Mesodermal cell (in vitro differentiated cells): ENCODE data around the gene AKAP8L.
"Not testable (repeated sequence)": the region's sequence is repeated elsewhere in the genome, so short reads cannot be mapped to it uniquely, and the experiment has no call there.

Source experiments
- H3K27ac ChIP-seq: 2 replicates; pipeline ENCODE4 v1.7.0; 2013; ENCODE audit warnings: mild to moderate bottlenecking, low read depth, low read length, moderate library complexity; ENCODE audit not compliant: severe bottlenecking
- H3K36me3 ChIP-seq: 2 replicates; pipeline ENCODE4 v1.7.1; 2013; ENCODE audit warnings: mild to moderate bottlenecking, low read length, moderate library complexity; ENCODE audit not compliant: control insufficient read depth, insufficient read depth
- H3K4me1 ChIP-seq: one replicate; pipeline ENCODE4 v1.7.1; 2013; ENCODE audit warnings: mild to moderate bottlenecking, low read length; ENCODE audit not compliant: insufficient read depth, control insufficient read depth, poor library complexity, severe bottlenecking
- H3K4me3 ChIP-seq: 2 replicates; pipeline ENCODE4 v1.7.0; 2013; ENCODE audit warnings: low read length, control low read depth, mild to moderate bottlenecking; ENCODE audit not compliant: insufficient read depth, poor library complexity, severe bottlenecking; ENCODE audit errors: extremely low read depth
- H3K9me3 ChIP-seq: 2 replicates; pipeline ENCODE4 v1.7.1; 2013; ENCODE audit warnings: mild to moderate bottlenecking, low read length, moderate library complexity; ENCODE audit not compliant: control insufficient read depth
- WGBS, 2 experiments: methylation state at CpG; one replicate each; pipeline ENCODE4 v1.1.5; 2013; ENCODE audit warnings: missing lambda C conversion rate in 2 of 2; ENCODE audit not compliant: insufficient coverage in 2 of 2; 5-methylcytosine and 5-hydroxymethylcytosine counted together

The AKAP8L gene

DNA sequence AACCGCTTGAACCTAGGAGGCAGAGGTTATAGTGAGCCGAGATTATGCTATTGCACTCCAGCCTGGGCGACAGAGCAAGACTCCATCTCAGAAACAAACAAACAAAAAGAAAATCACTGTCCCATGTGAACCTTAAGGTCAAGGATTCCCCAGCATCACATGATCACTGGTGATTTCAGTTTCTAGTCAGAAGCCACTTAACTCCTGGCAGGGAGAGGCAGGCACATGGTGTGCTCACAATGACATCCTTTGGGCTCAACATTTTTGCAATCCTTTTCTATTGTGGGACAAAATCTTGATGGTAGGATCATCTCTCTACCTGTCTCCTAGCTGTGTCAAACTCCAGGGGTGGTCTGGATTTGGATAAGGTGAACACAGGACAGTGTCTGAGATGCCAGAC lies 51.3 kb downstream of the AKAP8L start:
- H3K27ac ChIP-seq, result no peak overlapping the region
- H3K9me3 ChIP-seq, result no peaks in the 10 kb centered on the region
- no peaks in the 10 kb centered on the region for H3K4me1 ChIP-seq
- H3K36me3 ChIP-seq, result peaks cover 82% of the 10 kb centered on the region
- H3K4me3 ChIP-seq, result no peak overlapping the region
- WGBS, 2 experiments, result 93% methylated on average over 3 of the region's 3 CpGs

GRCh38 chr19:15365264-15365663 lies 53.5 kb downstream of the AKAP8L start:
- H3K4me1 ChIP-seq, result no peaks in the 10 kb centered on the region
- H3K27ac ChIP-seq, result no peak overlapping the region
- no peaks in the 10 kb centered on the region for H3K9me3 ChIP-seq
- peaks cover 78% of the 10 kb centered on the region for H3K36me3 ChIP-seq
- 93% methylated on average over 5 to 6 of the region's 6 CpGs for WGBS, 2 experiments
- no peak overlapping the region for H3K4me3 ChIP-seq

DNA sequence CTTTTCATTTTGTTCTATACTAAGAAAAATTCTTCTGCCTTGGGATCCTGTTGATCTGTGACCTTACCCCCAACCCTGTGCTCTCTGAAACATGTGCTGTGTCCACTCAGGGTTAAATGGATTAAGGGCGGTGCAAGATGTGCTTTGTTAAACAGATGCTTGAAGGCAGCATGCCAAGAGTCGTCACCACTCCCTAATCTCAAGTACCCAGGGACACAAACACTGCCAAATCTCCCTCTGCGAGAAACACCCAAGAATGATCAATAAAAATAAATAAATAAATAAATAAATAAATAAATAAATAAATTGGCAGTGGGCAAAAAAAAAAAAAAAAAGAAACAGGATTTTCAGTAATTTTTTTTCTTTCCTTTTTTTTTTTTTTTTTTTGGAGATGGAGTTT lies 55.0 kb downstream of the AKAP8L start:
- H3K9me3 ChIP-seq, H3K4me3 ChIP-seq, H3K27ac ChIP-seq, H3K4me1 ChIP-seq: not testable (repeated sequence)
- no CpG with 5 or more reads among the region's 3 CpGs for WGBS, 2 experiments
- peaks cover 76% of the 10 kb centered on the region for H3K36me3 ChIP-seq

GRCh38 chr19:15363048-15363447 lies 55.7 kb downstream of the AKAP8L start:
- H3K4me3 ChIP-seq, H3K9me3 ChIP-seq, H3K27ac ChIP-seq, H3K4me1 ChIP-seq: not testable (repeated sequence)
- WGBS, 2 experiments, result 98% methylated on average over 7 of the region's 30 CpGs; no CpG with 5 or more reads in 1 of the 2 experiments
- peaks cover 76% of the 10 kb centered on the region for H3K36me3 ChIP-seq

- not testable (repeated sequence) for H3K4me3 ChIP-seq, H3K27ac ChIP-seq, H3K4me1 ChIP-seq, H3K9me3 ChIP-seq
- H3K36me3 ChIP-seq, result peaks cover 75% of the 10 kb centered on the region
- WGBS, 2 experiments, result 80 to 100% methylated on average over 1 of the region's 4 CpGs
These were observed 58.8 kb downstream of the AKAP8L start for GRCh38 chr19:15360015-15360414.

DNA sequence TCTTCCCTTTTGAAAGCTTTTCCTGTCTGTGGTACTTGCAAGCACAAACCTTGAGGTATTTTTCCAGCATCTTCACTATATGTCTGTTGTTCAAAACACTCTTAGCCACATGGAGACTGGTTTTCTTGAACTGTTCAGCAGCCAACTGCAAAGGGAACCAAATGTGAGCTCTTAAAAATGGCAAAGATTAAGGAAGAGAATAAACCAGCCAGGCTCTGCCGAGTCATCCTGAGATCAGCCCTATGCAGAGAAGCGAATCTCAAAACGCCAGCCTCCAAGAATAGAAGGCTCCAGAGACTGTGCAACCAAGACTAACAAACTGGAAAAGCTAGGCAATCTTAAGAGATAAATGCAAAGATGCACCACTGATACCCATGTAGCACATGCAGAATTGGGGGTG lies 59.9 kb downstream of the AKAP8L start:
- Histone ChIP-seq H3K36me3 (peaks cover 79% of the 10 kb centered on the region), H3K27ac (peak overlapping the region; percentile 47), H3K4me3 (no peak overlapping the region), H3K9me3 (no peaks in the 10 kb centered on the region), H3K4me1 (no peaks in the 10 kb centered on the region)
- WGBS, 2 experiments, result 97 to 100% methylated on average over 3 of the region's 3 CpGs

GRCh38 chr19:15357906-15358305 lies 60.9 kb downstream of the AKAP8L start:
- Histone ChIP-seq H3K9me3 (no peaks in the 10 kb centered on the region), H3K36me3 (peaks cover 88% of the 10 kb centered on the region), H3K27ac (no peak overlapping the region), H3K4me1 (no peaks in the 10 kb centered on the region), H3K4me3 (no peak overlapping the region)
- 96 to 97% methylated on average over 3 to 4 of the region's 4 CpGs for WGBS, 2 experiments

- no peak overlapping the region for H3K27ac ChIP-seq
These were observed 64.1 kb downstream of the AKAP8L start for GRCh38 chr19:15354566-15355296.

GRCh38 chr19:15353908-15354307 lies 64.9 kb downstream of the AKAP8L start:
- Histone ChIP-seq H3K4me1 (no peaks in the 10 kb centered on the region), H3K27ac (no peak overlapping the region), H3K36me3 (peaks cover 64% of the 10 kb centered on the region), H3K4me3 (no peak overlapping the region), H3K9me3 (no peaks in the 10 kb centered on the region)
- 92 to 100% methylated on average over 1 of the region's 4 CpGs for WGBS, 2 experiments

More at GRCh38 chr19:15354566-15355296, 64.1 kb downstream of the AKAP8L start:
- no peak overlapping the region for H3K4me3 ChIP-seq
- H3K9me3 ChIP-seq, result no peaks in the 10 kb centered on the region
- no peaks in the 10 kb centered on the region for H3K4me1 ChIP-seq
- peaks cover 72% of the 10 kb centered on the region for H3K36me3 ChIP-seq
- WGBS, 2 experiments, result 97 to 98% methylated on average over 27 of the region's 27 CpGs

GRCh38 chr19:15352535-15352934 lies 66.3 kb downstream of the AKAP8L start:
- not testable (repeated sequence) for H3K4me1 ChIP-seq, H3K27ac ChIP-seq, H3K4me3 ChIP-seq, H3K9me3 ChIP-seq
- WGBS, 2 experiments, result 94 to 100% methylated on average over 6 to 7 of the region's 8 CpGs
- peaks cover 50% of the 10 kb centered on the region for H3K36me3 ChIP-seq

DNA sequence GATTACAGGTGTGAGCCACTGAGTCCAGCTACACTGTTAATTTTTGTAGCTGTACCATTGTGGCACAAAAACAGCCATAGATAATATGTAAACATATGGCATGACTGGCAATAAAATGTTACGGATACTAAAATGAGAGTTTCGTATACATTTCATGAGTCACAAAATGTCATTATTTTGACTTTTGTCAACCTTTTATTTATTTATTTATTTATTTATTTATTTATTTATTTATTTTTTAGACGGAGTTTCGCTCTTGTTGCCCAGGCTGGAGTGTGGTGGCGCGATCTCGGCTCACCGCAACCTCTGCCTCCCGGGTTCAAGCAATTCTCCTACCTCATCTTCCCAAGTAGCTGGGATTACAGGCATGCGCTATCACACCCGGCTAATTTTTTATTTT lies 77.5 kb downstream of the AKAP8L start:
- not testable (repeated sequence) for H3K27ac ChIP-seq, H3K4me1 ChIP-seq, H3K9me3 ChIP-seq, H3K4me3 ChIP-seq
- 100% methylated on average over 5 of the region's 11 CpGs; no CpG with 5 or more reads in 1 of the 2 experiments for WGBS, 2 experiments
- H3K36me3 ChIP-seq, result peaks cover 33% of the 10 kb centered on the region
